GM19328 (cell line): Measurements from ENCODE around the gene TMTC1.

ENCODE experiments used
- ATAC-seq: cut with Tn5 transposase; IDR thresholded peaks from one replicate; pipeline ENCODE4 v1.9.1; 2021; ENCODE audit warnings: mild to moderate bottlenecking, moderate library complexity; ENCODE audit not compliant: unreplicated experiment

The TMTC1 gene

DNA sequence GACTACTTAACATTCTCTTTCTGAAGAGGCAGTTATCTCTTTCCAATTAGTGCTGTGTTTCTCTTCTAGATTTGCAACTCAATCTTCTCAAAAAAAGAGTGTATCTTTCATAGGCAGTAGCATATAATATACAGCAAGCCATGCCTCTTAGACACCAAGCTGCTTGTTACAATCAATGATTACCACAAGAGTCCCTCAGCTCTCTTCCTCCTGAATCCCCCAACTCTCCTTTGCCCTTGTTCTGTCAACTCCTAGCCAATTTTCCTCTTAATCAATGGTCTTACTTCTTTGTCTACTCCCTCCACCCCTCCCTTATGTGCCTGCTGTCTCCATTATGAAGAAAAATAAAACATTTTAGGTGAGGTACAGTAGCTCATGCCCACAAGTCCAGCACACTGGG is 2.6 kb downstream of the TMTC1 start:
- no peak for ATAC-seq

GRCh38 chr12:29780084-29780483 is 3.7 kb downstream of the TMTC1 start:
- no peak for ATAC-seq

GRCh38 chr12:29778531-29778930 is 5.2 kb downstream of the TMTC1 start:
- no peak for ATAC-seq

DNA sequence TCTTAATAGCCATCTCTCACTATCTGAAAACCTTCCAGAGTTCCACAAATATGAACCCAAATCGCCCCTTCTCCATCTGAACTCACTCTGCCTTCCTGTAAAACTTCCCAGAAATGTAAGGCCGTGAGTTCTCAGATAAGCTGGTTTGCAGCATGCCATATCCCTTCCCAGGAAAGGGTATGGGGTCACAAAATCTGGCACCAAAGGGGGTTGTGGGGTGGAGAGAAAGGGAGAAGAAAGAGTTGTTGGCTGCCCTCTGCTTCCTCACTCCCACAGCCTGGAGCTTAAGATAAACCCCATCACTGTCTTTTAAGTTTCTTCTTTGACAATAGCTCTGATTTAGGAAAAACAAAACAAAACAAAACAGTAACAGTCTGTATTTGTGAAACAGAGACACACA is 10.7 kb downstream of the TMTC1 start:
- no peak for ATAC-seq

DNA sequence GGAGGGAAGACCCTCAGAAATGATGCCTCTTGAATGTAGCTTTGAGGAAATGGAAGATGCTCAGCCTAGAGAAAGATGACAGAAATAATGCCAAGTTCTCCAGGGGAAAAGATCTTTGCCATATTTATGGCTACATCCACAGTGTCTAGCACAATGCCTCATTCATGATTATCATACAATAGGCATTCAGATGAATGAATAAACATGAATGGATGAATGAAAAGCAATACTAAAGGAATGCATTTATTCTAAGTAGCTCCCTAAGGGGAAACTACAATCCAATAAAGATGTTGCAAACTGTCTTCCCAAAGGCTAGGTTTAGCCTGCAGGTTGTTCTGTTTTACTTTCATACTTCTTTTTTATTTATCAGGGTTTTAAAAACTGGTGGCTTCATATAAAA is 12.0 kb downstream of the TMTC1 start:
- no peak for ATAC-seq

- ATAC-seq = no peak
Observed at GRCh38 chr12:29771165-29771564, 12.6 kb downstream of the TMTC1 start.

DNA sequence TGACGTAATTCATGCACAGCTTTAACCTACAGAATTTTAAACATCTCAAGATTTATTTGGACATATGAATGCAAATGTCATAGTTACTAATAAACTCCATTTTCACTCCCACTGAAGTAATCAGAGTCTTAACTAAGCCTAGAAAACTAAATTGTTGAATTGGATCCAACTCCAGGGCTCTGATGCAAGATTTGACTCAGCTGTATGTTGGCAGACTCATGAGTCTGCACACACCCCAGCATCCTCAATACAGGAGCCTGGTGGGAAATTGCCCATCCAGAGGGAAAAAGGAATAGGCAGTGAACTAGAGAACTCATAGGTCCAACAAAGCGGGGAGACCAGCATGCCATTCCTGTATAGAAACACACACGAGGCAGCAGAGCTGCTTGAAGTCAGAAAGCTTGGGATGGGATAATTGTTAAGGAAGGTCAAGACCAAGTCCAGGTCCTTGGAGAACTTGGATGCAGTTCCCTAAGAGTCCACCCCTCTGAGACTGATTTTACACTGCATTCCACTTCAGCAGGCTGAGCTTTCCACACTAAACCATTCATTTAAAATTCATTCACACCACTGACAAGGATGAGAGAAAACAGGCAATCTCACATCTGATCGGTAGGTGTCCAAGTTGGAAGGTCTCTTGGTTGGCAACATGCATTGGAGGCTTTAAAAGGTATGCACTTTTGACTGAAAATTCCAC is 14.4 kb downstream of the TMTC1 start:
- ATAC-seq = no peak

DNA sequence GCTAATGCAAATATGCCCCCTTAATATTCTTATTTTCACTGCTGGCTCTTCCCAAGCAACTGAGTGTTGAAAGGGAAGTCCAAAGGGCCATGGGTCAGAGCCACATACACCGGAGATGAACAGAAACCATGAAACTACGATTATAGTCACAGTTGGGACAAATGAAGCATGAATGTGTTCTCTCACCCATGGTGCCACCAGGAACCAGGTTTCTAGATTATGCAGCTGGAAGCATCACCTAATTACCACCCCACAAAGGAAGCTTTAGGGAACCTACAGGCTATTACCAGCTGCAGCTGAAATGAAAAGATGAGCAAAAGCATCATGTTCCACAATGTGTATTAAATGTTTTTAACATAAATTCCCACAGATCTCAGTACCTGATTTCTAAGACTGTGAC is 15.4 kb downstream of the TMTC1 start:
- ATAC-seq = no peak

DNA sequence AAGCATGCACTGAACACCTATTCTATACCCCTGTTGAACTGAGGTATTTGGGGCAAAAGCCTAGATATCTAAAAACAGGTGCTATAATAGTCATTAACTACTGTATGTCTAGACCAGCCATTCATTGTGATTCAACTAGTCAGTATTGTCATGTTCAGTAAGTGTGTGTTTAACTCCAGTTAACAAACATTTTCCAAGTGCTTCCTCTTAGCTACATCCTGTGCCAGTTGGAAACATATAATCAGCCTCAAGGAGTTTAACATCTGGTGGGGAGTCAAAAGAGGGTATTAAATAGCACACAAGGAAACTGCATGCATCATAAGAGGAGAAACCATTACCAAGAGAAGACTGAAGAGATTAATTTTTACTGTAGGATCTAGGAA is 20.4 kb downstream of the TMTC1 start:
- no peak for ATAC-seq

DNA sequence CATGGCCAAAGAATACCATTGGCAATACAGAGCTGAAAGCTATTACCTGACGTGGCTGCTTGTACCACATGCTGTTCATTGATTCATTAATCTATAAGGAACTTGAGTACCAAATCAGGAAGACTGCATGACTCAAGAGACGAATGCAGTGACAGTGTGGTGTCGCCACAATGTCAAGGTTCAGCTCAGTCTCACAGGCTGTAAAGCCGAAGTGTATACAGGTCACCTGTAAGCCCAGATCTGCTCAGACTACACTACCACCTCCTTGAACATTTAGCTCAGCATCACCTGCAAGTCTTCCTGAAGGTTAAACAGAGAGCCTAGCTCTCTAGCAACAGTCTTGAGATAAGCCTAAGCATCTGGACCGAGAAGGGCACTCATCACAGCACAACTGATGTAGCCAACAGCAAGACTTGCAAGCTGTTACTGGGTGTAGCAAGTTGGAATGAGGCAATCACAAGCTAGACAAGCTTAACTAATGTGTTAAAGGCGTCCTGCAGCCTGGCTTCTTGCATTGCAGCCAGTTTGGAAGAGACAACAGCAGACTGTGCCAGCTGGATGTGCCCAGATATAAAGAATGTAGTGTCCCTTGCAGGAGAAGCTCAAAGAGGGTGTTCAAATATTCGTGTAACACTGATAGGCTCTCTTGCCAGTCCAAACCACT is 21.0 kb downstream of the TMTC1 start:
- ATAC-seq = no peak

GRCh38 chr12:29759950-29760349 is 23.8 kb downstream of the TMTC1 start:
- ATAC-seq = no peak

- ATAC-seq = no peak
Observed at GRCh38 chr12:29756741-29757390, 26.9 kb downstream of the TMTC1 start.

DNA sequence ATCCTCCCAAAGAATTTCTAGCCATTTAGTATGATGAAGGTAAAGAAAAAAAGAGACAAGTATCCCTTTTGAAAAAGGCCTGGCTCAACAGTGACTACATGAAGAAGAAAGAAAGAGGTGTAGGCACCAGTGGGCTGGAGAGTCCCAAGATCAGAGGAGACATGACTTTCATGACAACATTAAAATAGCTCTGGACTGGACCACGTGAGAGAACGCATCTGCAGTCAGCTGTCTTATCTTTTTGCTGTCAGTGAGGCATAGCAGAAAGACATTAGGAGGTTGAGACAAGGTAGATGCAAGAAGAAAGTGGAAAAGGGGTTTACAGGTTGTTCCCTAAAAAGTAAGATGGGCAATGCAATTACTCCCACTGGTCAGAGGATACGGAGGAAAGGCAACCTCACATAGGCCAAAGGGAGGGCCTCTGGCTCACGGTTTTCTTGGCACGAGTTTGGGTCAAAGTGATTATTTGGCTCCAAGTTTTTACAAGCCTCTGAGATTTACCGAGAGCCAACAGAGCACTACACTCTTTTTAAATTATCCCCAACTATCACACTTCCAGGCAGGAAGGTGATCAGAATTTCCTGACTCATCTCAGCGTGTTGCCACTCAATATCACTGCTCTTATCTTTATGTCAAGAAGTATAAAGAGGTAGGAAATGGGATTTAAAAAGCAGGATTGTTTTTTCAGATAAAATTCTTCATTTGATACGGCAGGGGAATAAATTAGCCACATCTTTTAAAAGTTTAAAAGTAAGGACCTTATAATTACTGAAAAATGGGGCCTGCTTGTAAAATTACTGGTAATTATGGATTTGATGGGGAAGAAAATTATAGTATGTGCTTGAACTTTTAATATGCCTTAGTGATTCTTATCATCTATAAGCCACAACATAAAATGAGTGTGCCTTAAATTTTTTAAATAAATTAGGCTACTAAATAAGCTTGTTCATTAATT is 29.2 kb downstream of the TMTC1 start:
- no peak for ATAC-seq

GRCh38 chr12:29752121-29752520 is 31.6 kb downstream of the TMTC1 start:
- no peak for ATAC-seq

- no peak for ATAC-seq
Observed at GRCh38 chr12:29751676-29752075, 32.1 kb downstream of the TMTC1 start.

GRCh38 chr12:29750928-29751220 is 32.9 kb downstream of the TMTC1 start:
- no peak for ATAC-seq

- no peak for ATAC-seq
Observed at GRCh38 chr12:29750131-29750927, 33.4 kb downstream of the TMTC1 start.

DNA sequence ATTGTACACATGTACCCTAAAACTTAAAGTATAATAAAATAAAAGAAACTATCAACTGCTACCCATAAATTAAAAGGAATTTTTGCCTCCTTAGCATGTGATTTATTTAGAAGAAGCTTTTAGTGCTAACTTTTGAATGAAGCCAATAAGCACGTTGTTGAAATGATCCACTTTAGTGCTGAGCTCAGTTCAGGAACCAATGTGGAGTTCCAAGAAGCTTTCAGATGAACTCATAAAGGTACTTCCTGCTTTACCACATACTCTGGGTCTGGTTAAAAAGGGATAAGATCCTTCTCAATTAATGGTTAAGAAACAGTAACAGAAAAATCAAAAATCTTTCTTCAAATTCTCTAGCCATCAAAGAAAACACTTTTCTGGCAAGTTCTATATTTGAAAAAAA is 39.4 kb downstream of the TMTC1 start:
- ATAC-seq = no peak

DNA sequence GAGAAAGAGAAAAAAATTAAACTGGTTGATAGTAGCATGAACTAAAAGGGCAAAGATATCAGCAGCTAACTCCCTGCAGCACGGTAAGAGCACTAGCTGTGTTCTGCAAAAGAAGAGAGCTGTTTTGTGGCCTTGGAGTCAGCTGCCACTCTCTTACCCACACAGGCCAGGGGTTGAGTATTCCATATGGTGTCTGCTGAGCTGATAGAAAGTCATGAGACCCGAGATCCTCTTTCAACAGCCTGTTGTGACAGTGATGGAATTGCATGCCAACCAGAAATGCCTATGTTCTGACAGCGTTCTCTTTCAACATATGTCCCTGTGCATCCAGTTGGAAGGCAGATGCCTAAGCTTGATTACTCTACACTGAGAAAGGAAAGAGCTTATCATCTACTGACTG is 39.9 kb downstream of the TMTC1 start:
- ATAC-seq = no peak

GRCh38 chr12:29743077-29743476 is 40.7 kb downstream of the TMTC1 start:
- ATAC-seq = no peak

DNA sequence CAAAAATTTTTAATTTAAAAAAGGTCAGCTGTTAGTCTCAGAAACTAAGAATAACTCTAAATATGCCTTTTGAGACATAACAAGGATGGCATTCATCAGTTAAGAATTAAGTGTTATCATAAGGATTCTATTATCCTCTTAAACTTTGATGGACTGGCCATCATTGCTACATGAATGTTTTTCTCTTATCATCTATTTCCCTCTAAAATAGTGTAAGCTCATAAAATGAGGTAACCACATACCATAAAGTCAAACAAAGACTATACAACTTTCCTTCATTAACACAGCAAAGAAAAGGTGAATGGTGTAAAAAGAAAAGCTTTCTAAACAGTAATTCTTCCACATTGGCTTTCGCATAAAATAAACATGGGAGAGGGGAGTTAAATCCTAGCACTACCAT is 41.1 kb downstream of the TMTC1 start:
- ATAC-seq = no peak
